Spleen (tissue), 7 donors: Measurements from ENCODE around the gene COA3.
A peak's percentile ranks its signal among the peaks of the same experiment; 100 is the strongest.

Experiments
- POLR2A ChIP-seq, 3 donors: fragments of 450-650 bp; IDR thresholded peaks; one replicate each; pipeline ENCODE4 v1.5.1; 2017; ENCODE audit warnings: antibody characterized with exemption in 3 of 3, mild to moderate bottlenecking in 1 of 3
- POLR2AphosphoS5 ChIP-seq, 3 donors: sonication (generic); formaldehyde crosslinking; IDR thresholded peaks; one replicate each; pipeline ENCODE4 v1.5.1; 2017; ENCODE audit warnings: antibody characterized with exemption in 3 of 3
- TF ChIP-seq, protein P1 (sequence below), 11 experiments: fragments of 200-600 bp in 7 of 11; fragments of 450-650 bp in 4 of 11; sonication (generic) in 4 of 11; IDR thresholded peaks in 8 of 11; conservative IDR thresholded peaks in 3 of 11; 1 replicate in 7 of 11; 2 replicates in 4 of 11; pipeline versions ENCODE4 v1.4.0 to v1.8.0; 2016 to 2021; ENCODE audit warnings: antibody characterized with exemption in 11 of 11, inconsistent platforms in 4 of 11, mild to moderate bottlenecking in 1 of 11
- donor health status: DM: no; HTN: no; CAD: no; lungs with moderate emphysema.
- donor health status: DM: no; HTN: no; CAD: no.
- donor health status: DM: no; HTN: no; CAD: no.

- TF ChIP-seq POLR2A (IDR thresholded peaks at IDR 0.05) (no peak), POLR2AphosphoS5 (IDR thresholded peaks at IDR 0.05) (peak in 1 of 3 donors; percentile 4)
- TF ChIP-seq, protein P1, sequence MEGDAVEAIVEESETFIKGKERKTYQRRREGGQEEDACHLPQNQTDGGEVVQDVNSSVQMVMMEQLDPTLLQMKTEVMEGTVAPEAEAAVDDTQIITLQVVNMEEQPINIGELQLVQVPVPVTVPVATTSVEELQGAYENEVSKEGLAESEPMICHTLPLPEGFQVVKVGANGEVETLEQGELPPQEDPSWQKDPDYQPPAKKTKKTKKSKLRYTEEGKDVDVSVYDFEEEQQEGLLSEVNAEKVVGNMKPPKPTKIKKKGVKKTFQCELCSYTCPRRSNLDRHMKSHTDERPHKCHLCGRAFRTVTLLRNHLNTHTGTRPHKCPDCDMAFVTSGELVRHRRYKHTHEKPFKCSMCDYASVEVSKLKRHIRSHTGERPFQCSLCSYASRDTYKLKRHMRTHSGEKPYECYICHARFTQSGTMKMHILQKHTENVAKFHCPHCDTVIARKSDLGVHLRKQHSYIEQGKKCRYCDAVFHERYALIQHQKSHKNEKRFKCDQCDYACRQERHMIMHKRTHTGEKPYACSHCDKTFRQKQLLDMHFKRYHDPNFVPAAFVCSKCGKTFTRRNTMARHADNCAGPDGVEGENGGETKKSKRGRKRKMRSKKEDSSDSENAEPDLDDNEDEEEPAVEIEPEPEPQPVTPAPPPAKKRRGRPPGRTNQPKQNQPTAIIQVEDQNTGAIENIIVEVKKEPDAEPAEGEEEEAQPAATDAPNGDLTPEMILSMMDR (IDR thresholded peaks at IDR 0.05 in 8 of 11, conservative IDR thresholded peaks at IDR 0.05 in 3 of 11): no peak
Measured at GRCh38 chr17:42782166-42783061, 16.1 kb downstream of the COA3 start.
